IMR-90 (cell line): ENCODE results near the gene SRSF3. TPM values are rescaled to one million over a fixed set of nuclear protein-coding genes. Genes with fewer than 3 reads are reported as not detected.
A peak's percentile ranks its signal among the peaks of the same experiment; 100 is the strongest.

ENCODE experiments used
- ATAC-seq: fragments of 200-7000 bp; cut with Tn5 transposase; 2 replicates; pipeline ENCODE4 v1.9.1; 2020; ENCODE audit warnings: low read depth, mild to moderate bottlenecking, moderate library complexity
- BruUV-seq: library from RNA; stranded (reverse); fragments of 400-500 nt; replicated peaks from 2 replicates; lab custom pipeline; 2021; lab: Mats Ljungman, UMichigan
- CTCF ChIA-PET: fragments of 300-600 bp; formaldehyde crosslinking; extraction: SDS; loops from one replicate; lab custom pipeline; 2021; ENCODE audit warnings: antibody characterized with exemption; lab: Yijun Ruan, JAX
- POLR2A ChIA-PET: fragments of 300-600 bp; sonication (Branson Sonifier 250); formaldehyde crosslinking; loops from one replicate; lab custom pipeline; 2022; ENCODE audit warnings: antibody characterized with exemption; ENCODE audit not compliant: unreplicated experiment; lab: Charles Lee
- DNase-seq: peaks from one replicate; pipeline ENCODE4 v3.0.0; 2013
- H2AFZ ChIP-seq: replicated peaks from 2 replicates; pipeline ENCODE3; 2013; ENCODE audit warnings: low read length, mild to moderate bottlenecking; ENCODE audit not compliant: poor library complexity
- H2AK5ac ChIP-seq: 2 replicates; pipeline ENCODE4 v1.6.1; 2013; ENCODE audit warnings: low read depth, low read length, inconsistent platforms
- H2AK9ac ChIP-seq: replicated peaks from 2 replicates; pipeline ENCODE3; 2013; ENCODE audit warnings: mild to moderate bottlenecking, low read depth, low read length, moderate library complexity; ENCODE audit not compliant: poor library complexity
- H2BK120ac ChIP-seq: 2 replicates; pipeline ENCODE4 v1.6.1; 2013; ENCODE audit warnings: low read depth, low read length, inconsistent platforms
- H2BK15ac ChIP-seq: 3 replicates; pipeline ENCODE4 v1.6.1; 2013; ENCODE audit warnings: low read depth, low read length, inconsistent platforms
- H2BK20ac ChIP-seq: 2 replicates; pipeline ENCODE4 v1.6.1; 2013; ENCODE audit warnings: low read depth, mild to moderate bottlenecking, inconsistent platforms, low read length, moderate library complexity
- H2BK5ac ChIP-seq: 2 replicates; pipeline ENCODE4 v1.6.1; 2013; ENCODE audit warnings: mild to moderate bottlenecking, low read depth, low read length, inconsistent platforms; ENCODE audit not compliant: poor library complexity, severe bottlenecking
- H3K14ac ChIP-seq: replicated peaks from 2 replicates; pipeline ENCODE4 v1.6.1; 2013; ENCODE audit warnings: low read depth, low read length, inconsistent platforms
- H3K18ac ChIP-seq: 2 replicates; pipeline ENCODE4 v1.6.1; 2013; ENCODE audit warnings: low read depth, low read length, control low read depth
- H3K23ac ChIP-seq: 2 replicates; pipeline ENCODE4 v1.6.1; 2013; ENCODE audit warnings: low read depth, low read length, inconsistent platforms
- H3K27ac ChIP-seq: 2 replicates; pipeline ENCODE4 v1.5.1; 2013; ENCODE audit warnings: mild to moderate bottlenecking, control low read depth, low read length; ENCODE audit not compliant: insufficient read depth
- H3K27me3 ChIP-seq: 2 replicates; pipeline ENCODE4 v1.6.1; 2013; ENCODE audit warnings: low read length; ENCODE audit not compliant: control insufficient read depth, insufficient read depth
- H3K36me3 ChIP-seq: 2 replicates; pipeline ENCODE4 v1.6.1; 2013; ENCODE audit warnings: low read length, mixed read lengths; ENCODE audit not compliant: control insufficient read depth, insufficient read depth
- H3K4ac ChIP-seq: 2 replicates; pipeline ENCODE4 v1.6.1; 2013; ENCODE audit warnings: low read depth, low read length, inconsistent platforms
- H3K4me1 ChIP-seq: 2 replicates; pipeline ENCODE4 v1.6.1; 2013; ENCODE audit warnings: low read length, mixed read lengths; ENCODE audit not compliant: control insufficient read depth, insufficient read depth
- H3K4me2 ChIP-seq: 2 replicates; pipeline ENCODE4 v1.6.1; 2013; ENCODE audit warnings: low read depth, mild to moderate bottlenecking, control low read depth, low read length, moderate library complexity
- H3K4me3 ChIP-seq: 2 replicates; pipeline ENCODE4 v1.5.1; 2013; ENCODE audit warnings: low read depth, mild to moderate bottlenecking, control low read depth, low read length, moderate library complexity; ENCODE audit not compliant: insufficient read depth
- H3K56ac ChIP-seq: 2 replicates; pipeline ENCODE4 v1.6.1; 2013; ENCODE audit warnings: low read length, inconsistent platforms; ENCODE audit not compliant: insufficient read depth; ENCODE audit errors: extremely low read depth
- H3K79me1 ChIP-seq, 2 experiments: 2 replicates each; pipeline ENCODE4 v1.6.1; 2013; ENCODE audit warnings: low read length in 2 of 2, inconsistent platforms in 1 of 2, low read depth in 1 of 2
- H3K9ac ChIP-seq: 2 replicates; pipeline ENCODE4 v1.6.1; 2013; ENCODE audit warnings: low read depth, low read length, control low read depth
- H3K9me1 ChIP-seq: 2 replicates; pipeline ENCODE4 v1.6.1; 2013; ENCODE audit warnings: low read length, inconsistent platforms; ENCODE audit not compliant: insufficient read depth
- H3K9me3 ChIP-seq: 2 replicates; pipeline ENCODE4 v1.6.1; 2013; ENCODE audit warnings: low read length; ENCODE audit not compliant: control insufficient read depth, insufficient read depth
- H4K20me1 ChIP-seq: 2 replicates; pipeline ENCODE4 v1.6.1; 2013; ENCODE audit warnings: low read length, inconsistent platforms; ENCODE audit not compliant: insufficient read depth
- H4K5ac ChIP-seq: 2 replicates; pipeline ENCODE4 v1.6.1; 2013; ENCODE audit warnings: mild to moderate bottlenecking, low read depth, low read length, control low read depth
- H4K8ac ChIP-seq, 2 experiments: 2 replicates each; pipeline ENCODE4 v1.6.1; 2013; ENCODE audit warnings: low read depth in 2 of 2, low read length in 2 of 2, control low read depth in 1 of 2, inconsistent platforms in 1 of 2
- H4K91ac ChIP-seq: 2 replicates; pipeline ENCODE4 v1.6.1; 2013; ENCODE audit warnings: low read depth, low read length, inconsistent platforms; ENCODE audit not compliant: insufficient read depth
- CEBPB ChIP-seq: IDR thresholded peaks from 2 replicates; pipeline ENCODE4 v1.6.1; 2012; ENCODE audit warnings: low read depth, low read length, improper control_type of control experiment
- RAD21 ChIP-seq: IDR thresholded peaks from 2 replicates; pipeline ENCODE4 v1.6.1; 2012; ENCODE audit warnings: low read length, improper control_type of control experiment
- USF2 ChIP-seq: fragments of 150-350 bp; IDR thresholded peaks from 2 replicates; pipeline ENCODE4 v1.6.1; 2017; ENCODE audit warnings: mild to moderate bottlenecking, antibody characterized with exemption, low read length, low read depth
- WGBS, 2 experiments: methylation state at CpG; one replicate each; pipeline versions ENCODE4 v1.1.5 to v1.1.7; 2013; ENCODE audit warnings: missing lambda C conversion rate in 2 of 2; ENCODE audit not compliant: insufficient read length in 1 of 2; ENCODE audit errors: extremely low coverage in 2 of 2; 5-methylcytosine and 5-hydroxymethylcytosine counted together
- dilution Hi-C: fragments of 300-500 bp; cut with HindIII; formaldehyde crosslinking; loops from one replicate; pipeline ENCODE4 v1.14.3; 2018; ENCODE audit warnings: low sequenced_read_pairs; ENCODE audit not compliant: unreplicated experiment
- in situ Hi-C: fragments of 300-500 bp; cut with MboI; formaldehyde crosslinking; loops from 3 replicates; pipeline ENCODE4 v1.14.3; 2019; ENCODE audit warnings: low sequenced_read_pairs, inconsistent platforms, mixed read lengths
- intact Hi-C: fragments of 100-400 bp; cut with micrococcal nuclease; formaldehyde crosslinking; loops from 2 replicates; pipeline ENCODE4 v1.10.0; 2022
- polyA plus RNA-seq, 3 experiments: library from polyadenylated mRNA; depleted of rRNA; stranded (reverse); fragments of >200 nt; gene quantifications; 2 replicates each; pipeline ENCODE4 v1.2.3, GENCODE V29; 2012; ENCODE audit warnings: low replicate concordance in 1 of 3
- total RNA-seq: library from RNA; depleted of rRNA; stranded (reverse); fragments of >200 nt; gene quantifications from 2 replicates; pipeline ENCODE4 v1.2.3, GENCODE V29; 2012

The SRSF3 gene
- total and polyA plus RNA-seq, 2 of the 4 experiments (the other 2 are of a cell fraction): 237 to 297 TPM

GRCh38 chr6:36599791-36600209 is 5.6 kb downstream of the SRSF3 start:
- peaks cover 100% of the 10 kb centered on the region for H4K20me1 ChIP-seq
- intact Hi-C loops: loop anchor here (5.0 kb wide), 1 partner anchor 177 kb away; no protein-coding TSS in a partner anchor
- no peak overlapping the region for H3K27ac ChIP-seq
- H3K9me3 ChIP-seq: no peaks in the 10 kb centered on the region
- no peak overlapping the region for H2BK5ac ChIP-seq
- WGBS, 2 experiments: 77% methylated on average over 11 of the region's 14 CpGs; no CpG with 5 or more reads in 1 of the 2 experiments
- no peak overlapping the region for H4K8ac ChIP-seq
- no TSS peak for BruUV-seq
- H3K56ac ChIP-seq: no peak overlapping the region
- TF ChIP-seq USF2: peak; percentile 91
- TF ChIP-seq CEBPB: no peak
- no peak for TF ChIP-seq RAD21
- CTCF ChIA-PET: no interaction called here
- no peak overlapping the region for H4K91ac ChIP-seq
- in situ Hi-C loops: no loop called here
- H3K9me1 ChIP-seq: peaks cover 14% of the 10 kb centered on the region
- ATAC-seq: peak; percentile 10; the same call in 1 of the 2 replicates
- H3K9ac ChIP-seq: no peak overlapping the region
- no peak overlapping the region for H3K14ac ChIP-seq
- no peak overlapping the region for H3K4me3 ChIP-seq
- peak; percentile 40 for DNase-seq
- peaks cover 8 to 50% of the 10 kb centered on the region in 2 experiments; a peak in 3 of 4 replicates for H3K79me1 ChIP-seq
- H2AFZ ChIP-seq: no peak overlapping the region
- H3K18ac ChIP-seq: no peak overlapping the region
- no peak overlapping the region for H3K4ac ChIP-seq
- no peak overlapping the region for H2AK9ac ChIP-seq
- H3K4me2 ChIP-seq: peak overlapping the region; percentile 3; the same call in 1 of the 2 replicates
- peaks cover 10% of the 10 kb centered on the region for H3K4me1 ChIP-seq
- dilution Hi-C loops: no loop called here
- no peak overlapping the region for H2AK5ac ChIP-seq
- no peaks in the 10 kb centered on the region for H3K27me3 ChIP-seq
- POLR2A ChIA-PET: interaction anchor here (1.0 kb wide), 1 partner anchor 15 kb away, joined by 3 read pairs; no protein-coding TSS in a partner anchor
- peaks cover 63% of the 10 kb centered on the region for H3K36me3 ChIP-seq
- no peak overlapping the region for H2BK20ac ChIP-seq
- no peak overlapping the region for H2BK120ac ChIP-seq
- no peak overlapping the region for H2BK15ac ChIP-seq
- H4K5ac ChIP-seq: no peak overlapping the region
- no peak overlapping the region; the same call in 1 of the 2 replicates for H3K23ac ChIP-seq
